Stimulated activated CD4-positive, alpha-beta T cell treated with anti-CD3 and anti-CD28 coated beads, Interleukin-15, amount 100 ng/mL, for 24 hours (primary cell): ENCODE measurements around the gene RETSAT.
"Not testable (repeated sequence)": the region's sequence is repeated elsewhere in the genome, so short reads cannot be mapped to it uniquely, and the experiment has no call there.

Source experiments
- DNase-seq: peaks from one replicate; pipeline ENCODE4 v3.0.0-alpha.2; 2020

Gene RETSAT

GRCh38 chr2:85329701-85330100, 24.6 kb downstream of the RETSAT start:
- not testable (repeated sequence) for DNase-seq

DNA sequence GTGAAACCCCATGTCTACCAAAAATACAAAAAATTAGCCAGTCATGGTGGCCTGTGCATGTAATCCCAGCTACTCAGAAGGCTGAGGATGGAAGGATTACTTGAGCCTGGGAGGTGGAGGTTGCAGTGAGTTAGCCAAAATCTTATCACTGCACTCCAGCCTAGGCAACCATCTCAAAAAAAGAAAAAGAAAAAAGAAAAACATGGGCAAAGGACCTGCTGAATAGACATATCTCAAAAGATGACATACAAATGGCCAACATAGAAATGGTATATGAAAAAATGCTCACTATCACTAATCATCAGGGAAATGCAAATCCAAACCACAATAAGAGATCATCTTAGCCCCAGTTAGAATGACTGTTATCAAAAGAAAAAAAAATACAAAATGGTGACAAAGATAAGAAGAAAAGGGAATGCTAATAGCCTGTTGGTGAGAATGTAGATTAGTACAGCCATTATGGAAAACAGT, 25.1 kb downstream of the RETSAT start:
- DNase-seq = no peak

DNA sequence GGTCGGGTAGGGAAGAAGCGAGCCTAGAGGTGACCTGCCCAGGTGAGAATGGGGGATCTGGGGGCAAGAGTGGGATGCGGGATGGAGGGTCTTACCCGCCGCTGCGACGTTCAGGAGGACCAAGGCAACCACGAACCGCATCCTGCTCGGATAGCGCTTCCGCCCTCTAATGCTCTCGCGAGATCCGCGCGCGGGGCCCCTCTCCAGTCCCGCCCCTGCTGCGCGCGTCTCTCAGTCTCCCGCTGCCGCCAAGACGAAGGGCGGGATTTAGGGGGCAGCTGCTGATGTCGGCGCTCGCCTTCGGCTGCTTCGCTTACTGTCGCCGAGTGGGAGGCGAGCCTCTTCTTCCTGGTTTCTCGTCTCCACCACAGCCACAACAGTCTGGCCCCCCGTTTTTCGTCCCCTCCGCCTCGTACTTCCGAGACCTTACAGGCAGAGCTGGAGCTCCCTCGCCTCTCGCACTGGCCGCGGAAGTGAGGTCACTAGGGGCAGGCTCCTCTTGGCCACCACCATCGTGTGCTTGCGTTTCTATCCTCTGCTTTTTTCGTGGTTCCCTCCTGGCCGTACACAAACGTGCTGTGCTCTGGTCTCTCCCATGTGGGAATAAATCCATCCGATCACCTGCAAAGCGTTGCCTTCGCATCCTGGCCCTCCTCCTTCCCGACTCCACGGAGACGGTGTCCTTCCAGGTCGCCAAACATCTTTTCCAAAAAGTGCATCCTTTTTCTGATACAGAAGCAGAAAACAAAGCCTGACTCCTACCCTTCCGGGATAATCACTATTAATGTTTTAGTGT, 26.3 kb downstream of the RETSAT start, which contains the start of gene TGOLN2:
Gene TGOLN2, minus strand, starts transcription at position 168 of the 796 bp plus-strand sequence. Its CDS starts 27 bp downstream, at position 141.
- DNase-seq = peak; percentile 97

DNA sequence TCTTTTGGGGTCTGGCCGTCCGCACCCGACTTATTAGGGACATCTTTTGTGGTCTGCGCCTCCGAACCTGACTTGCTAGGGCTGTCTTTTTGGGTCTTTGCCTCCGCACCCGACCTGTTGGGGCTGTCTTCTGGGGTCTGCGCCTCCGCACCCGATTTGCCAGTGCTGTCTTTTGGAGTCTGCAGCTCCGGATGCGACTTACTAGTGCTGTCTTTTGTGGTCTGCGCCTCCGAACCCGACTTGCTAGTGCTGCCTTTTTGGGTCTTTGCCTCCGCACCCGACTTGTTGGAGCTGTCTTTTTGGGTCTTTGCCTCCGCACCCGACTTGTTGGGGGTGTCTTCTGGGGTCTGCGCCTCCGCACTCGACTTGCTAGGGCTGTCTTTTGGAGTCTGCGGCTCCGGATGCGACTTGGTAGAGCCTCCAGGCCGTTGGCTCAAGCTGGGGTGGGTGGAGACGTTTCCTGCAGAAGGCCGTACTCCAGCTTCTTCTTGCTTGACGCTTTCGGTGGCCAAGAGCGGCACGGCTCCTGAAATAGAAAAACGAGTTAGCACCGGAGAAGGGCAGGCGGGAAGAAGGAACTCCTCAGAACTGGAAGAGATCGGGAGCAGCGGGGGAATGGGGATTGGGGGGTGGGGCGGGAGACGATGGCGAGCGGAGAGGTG, 27.0 kb downstream of the RETSAT start:
- DNase-seq = peak; percentile 70

DNA sequence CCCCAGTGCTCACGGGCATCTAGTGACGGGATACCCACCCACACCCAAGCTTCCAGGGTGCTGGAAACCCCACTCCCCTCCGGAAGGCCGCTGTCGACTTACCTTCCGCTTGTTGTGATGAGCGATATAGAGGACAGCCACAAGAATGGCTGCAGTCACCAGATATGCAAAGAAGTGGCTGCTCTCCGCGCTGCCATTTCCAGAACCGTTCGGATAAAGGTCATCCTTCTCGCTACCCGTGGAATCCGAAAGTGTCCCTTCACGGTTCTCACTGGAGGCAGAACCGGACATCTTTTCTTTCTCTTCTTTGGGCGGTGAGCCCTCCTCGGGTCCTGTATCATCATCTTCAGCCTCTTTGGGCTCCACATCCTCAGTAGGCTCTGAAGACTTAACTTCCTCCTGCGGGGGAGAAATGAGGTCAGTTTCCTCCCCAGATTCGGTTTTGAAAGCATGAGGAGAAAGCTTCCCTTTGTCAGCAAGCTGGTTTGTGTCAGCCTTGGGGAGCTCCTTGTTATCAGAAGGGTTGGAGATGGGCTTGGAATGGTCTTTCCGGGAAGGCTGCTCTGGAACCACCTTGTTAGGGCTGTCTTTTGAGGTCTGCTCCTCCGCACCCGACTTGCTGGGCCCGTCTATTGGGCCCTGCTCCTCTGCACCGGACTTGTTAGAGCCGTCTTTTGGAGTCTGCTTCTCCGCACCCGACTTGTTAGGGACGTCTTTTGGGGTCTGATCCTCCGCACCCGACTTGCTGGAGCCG, 27.7 kb downstream of the RETSAT start:
- DNase-seq = peak; percentile 53

GRCh38 chr2:85325466-85325811, 28.9 kb downstream of the RETSAT start:
- DNase-seq = no peak

GRCh38 chr2:85324639-85325465, 29.5 kb downstream of the RETSAT start:
- DNase-seq = no peak

GRCh38 chr2:85323988-85324367, 30.4 kb downstream of the RETSAT start:
- DNase-seq = not testable (repeated sequence)

- DNase-seq = no peak
These were observed 30.9 kb downstream of the RETSAT start for GRCh38 chr2:85323351-85323987.

GRCh38 chr2:85319796-85320195, 34.5 kb downstream of the RETSAT start:
- no peak for DNase-seq

- DNase-seq = peak; percentile 58
These were observed 35.9 kb downstream of the RETSAT start for GRCh38 chr2:85318222-85319074.

DNA sequence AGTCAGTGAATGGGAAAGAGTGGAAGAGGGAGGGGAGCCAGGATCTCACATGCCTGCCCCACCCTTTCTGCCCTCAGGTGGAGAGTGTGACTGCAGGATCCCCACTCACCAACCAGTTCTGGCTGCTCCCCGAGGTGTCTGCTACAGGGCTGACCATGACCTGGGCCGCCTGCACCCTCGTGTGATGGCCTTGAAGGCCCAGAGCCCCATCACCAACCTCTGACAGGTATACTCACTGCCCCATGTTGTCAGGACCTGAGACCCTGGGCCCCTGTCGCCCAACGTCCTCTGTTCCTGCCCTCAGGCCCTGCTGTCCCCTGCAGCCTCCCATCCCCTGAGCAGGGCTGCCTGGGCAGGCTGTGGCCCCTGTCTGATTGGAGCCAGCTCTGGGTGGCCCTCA, 38.4 kb downstream of the RETSAT start:
- DNase-seq = not testable (repeated sequence)

- no peak for DNase-seq
These were observed 39.5 kb downstream of the RETSAT start for GRCh38 chr2:85314884-85315242.

GRCh38 chr2:85312404-85312803, 41.9 kb downstream of the RETSAT start:
- DNase-seq = no peak

DNA sequence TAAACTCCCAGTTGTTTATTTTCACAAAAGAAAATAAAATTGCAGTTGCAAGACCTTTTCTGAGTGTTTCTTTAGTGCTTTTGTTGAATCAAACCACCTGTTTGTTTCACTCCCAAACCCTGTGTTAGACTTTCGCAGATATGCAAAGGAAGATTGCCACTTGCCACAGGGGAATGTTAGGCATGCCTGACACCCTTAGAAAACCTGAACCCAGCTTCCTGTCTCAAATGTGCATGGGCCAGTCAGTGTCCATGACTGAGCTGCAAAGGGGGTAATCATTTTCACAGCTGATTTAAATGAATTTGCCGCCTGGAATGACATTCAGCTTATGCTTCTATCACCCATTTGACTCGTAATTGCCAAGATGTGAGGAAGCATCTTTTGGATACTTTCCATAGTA, 44.0 kb downstream of the RETSAT start:
- no peak for DNase-seq

DNA sequence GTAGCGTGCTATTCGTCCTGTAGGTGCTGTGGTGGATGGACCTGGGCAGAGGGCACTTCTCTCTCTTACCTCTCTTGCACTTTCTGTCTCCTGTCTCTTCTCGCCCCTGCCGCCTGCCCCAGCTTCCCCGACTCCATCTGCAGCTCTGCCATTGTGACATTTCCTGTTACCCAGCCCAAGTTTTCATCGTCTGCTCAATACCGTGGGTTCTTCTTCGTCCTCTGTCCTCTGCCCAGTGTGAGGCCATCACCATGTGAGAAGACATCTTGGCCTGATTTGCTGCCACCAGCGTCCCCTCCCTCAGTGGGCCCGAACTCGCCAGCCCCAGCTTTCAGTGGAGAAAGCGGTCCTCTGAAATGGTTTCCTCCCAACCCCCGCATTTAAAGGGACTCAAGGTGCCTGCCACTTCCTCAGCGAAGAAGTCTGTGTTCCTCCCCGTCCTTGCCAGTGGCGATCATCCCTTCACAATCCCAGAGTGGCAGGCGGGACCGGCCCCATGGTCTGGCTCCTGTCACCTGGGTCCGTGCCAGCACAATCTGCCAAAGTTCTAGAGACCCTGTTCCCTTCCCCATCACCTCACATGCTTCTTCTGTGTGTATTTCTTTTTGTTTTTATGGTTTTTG, 44.5 kb downstream of the RETSAT start:
- DNase-seq = no peak

GRCh38 chr2:85308896-85309555, 45.3 kb downstream of the RETSAT start:
- peak; percentile 21 for DNase-seq

GRCh38 chr2:85308201-85308600, 46.1 kb downstream of the RETSAT start:
- no peak for DNase-seq

DNA sequence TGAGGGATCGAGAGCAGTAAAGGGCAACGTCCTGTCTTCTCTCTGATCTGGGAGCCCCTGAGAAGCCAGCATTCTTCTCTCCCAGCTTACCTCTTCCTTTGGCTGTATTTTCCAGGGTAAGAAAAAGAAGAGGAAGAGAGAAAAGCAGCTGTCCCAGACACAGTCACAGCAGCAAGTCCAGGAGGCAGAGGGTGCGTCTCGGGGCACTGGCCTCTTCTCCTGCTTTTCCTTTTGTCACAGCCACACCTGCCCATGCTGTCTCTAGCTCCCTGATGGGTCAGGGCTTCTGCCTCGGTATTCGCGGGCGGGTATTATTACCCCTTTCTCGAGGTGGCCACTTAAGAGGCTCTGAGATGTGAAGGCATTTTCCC, 46.8 kb downstream of the RETSAT start:
- no peak for DNase-seq
